ELF-1 (cell line): ENCODE results near the gene SH3RF2.
A peak's percentile ranks its signal among the peaks of the same experiment; 100 is the strongest.

Experiments used
- DNase-seq: peaks from one replicate; pipeline ENCODE4 v3.0.0-alpha.2; 2016; ENCODE audit warnings: low read depth, low spot score

Gene SH3RF2

DNA sequence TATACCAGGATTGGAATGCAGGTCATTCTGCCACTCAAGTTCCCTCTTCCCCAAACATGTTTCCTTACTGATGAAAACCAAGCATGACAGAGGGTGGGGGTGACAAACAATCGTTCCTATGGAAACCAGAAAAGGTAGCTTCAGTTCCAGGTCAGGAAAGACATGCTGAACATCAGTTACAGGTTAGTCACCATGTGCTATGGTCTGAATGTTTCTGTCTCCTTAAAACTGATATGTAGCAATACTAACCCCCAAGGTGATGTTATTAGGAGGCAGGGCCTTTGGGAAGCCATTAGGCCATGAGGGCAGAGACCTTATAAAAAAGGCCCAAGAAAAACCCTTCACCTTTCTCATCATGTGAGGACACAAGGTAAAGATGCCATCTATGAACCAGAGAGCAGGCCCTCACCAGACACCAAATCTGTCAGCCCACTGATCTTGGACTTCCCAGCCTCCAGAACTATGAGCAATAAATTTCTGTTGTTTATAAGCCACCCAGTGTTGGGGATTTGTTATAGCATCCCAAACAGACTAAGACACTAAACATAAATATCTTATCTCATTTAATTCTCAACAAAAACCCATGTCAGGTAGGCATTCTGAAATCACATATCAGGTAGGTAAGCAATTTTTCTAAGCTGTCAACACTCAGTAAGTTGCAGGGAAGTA lies 15.7 kb upstream of the SH3RF2 start:
- DNase-seq: no peak

DNA sequence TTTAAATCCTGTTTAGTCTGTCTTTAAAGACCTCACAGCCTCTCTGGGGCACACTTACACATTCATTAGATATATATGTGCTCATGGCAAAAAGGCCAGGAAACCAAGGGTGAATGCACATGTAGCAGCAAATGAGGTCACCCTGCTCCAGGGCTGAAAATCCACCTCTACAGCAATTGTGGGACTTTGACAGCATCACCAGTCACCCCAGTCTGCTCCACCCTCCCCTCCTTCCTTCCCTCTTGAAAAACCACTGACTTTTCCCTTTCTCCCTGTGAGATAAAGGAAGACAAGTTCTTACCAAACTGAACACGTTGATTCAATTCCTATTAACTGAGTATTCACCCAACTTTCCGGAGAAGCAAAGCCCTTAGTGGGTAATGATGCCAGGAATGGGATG lies 15.2 kb upstream of the SH3RF2 start:
- DNase-seq: no peak

DNA sequence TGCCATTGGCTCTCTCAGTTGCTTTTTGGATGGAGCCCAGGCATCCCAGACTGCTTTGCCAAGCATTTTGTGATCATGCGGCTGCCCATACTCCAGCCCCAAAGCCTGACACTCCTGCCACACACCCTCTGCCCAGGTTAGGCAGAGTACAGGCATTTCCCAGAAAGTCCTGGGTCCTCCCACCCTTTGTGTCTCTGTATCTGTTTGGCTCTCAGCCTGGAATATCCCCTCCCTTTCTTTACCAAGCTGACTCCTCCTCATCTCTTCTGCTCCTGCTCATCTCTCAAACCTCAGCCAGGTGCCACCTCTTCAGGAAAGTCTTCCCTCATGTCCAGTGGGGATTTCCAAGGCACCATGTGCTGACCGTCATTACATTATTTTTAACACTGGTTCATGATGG lies 14.3 kb upstream of the SH3RF2 start:
- no peak for DNase-seq

DNA sequence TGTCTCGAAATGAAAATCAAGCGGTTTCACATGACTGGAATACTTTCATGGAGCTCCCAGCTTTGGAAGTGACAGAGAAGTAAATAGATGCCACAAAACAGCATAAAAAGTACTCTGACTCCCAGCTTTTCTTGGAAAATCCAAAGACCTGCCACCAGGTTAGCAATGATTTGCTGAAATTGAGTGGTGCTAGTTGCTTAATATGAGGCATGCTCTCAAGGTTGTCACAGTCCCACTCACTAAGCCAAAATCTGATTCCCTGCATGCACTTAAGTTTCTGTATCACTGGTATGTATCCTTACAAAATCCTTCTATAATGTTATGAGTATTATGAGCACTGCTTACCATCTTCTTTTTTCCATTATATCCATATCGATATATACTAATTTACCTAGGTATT lies 13.0 kb upstream of the SH3RF2 start:
- DNase-seq: no peak

DNA sequence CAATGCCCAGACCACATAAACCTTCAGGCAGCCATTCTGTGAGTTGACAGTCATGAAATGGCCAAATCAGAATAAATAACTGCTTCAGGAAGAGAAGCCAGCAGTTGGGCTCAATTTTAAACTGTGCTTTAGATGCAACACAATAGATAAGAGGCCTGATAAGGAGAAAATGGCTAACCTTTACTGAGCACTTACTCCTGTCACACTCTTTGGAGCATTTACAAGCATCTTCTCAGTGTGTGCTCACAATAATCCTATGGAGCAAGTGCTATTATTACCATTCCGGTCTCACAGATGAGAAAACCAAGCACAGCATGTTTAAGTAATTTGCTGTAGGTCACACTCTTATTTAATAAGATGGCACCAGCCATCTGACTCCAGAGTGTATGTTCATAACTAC lies 11.5 kb upstream of the SH3RF2 start:
- DNase-seq: no peak

DNA sequence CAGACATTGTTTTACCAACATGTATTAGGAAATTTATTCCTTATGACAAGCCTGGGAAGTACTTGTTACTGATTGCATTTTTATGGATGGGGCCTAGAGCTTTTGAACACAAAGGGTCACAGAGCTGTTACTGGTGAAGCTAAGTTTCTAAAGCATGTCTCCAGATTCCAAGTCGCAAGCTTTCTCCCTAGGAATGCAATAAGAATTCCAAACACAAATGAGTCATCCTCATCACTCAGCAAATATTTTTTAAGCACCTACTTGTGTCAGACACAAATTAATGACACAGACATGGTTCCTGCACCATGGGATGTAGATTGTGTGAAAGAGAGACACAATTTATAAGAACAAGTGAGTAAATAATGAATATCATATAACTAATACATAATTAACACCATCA lies 11.0 kb upstream of the SH3RF2 start:
- no peak for DNase-seq

DNA sequence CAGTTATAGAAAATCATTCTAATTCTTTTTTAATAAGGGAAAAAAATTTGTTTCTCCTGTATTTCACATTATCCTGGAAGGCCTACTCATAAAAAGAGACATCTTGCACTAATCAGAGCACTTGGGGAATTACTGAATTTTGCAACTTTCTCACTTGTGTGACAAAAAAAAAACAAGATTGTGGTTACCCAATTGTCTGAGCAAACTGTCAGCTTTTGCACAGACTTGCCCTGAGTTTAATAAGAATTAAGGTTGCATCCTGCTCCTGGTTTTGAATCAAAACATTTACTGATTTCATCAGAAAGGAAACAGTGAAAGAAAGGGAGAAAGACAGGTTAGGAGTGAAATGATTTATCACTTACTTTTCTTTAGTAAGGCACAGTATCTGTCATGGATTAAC lies 10.6 kb upstream of the SH3RF2 start:
- DNase-seq: no peak

DNA sequence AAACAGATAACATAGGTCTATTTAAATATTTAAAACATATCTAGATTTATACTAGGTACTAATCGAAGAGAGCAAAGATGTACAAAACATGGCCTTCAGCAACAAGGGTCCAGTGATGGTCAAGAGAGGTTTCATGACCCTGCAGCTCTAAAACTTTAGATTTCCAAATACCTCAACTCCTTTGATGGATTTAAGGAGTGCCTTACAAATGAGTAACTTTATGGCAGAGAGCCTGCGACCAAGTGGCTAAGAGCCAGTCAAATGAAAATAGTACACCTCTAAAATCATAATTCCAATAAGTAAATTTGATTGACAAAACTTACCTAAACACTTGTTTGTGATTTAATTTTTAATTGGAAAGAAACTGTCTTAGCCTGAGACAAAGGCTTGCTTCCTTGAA lies 4.7 kb upstream of the SH3RF2 start:
- no peak for DNase-seq

DNA sequence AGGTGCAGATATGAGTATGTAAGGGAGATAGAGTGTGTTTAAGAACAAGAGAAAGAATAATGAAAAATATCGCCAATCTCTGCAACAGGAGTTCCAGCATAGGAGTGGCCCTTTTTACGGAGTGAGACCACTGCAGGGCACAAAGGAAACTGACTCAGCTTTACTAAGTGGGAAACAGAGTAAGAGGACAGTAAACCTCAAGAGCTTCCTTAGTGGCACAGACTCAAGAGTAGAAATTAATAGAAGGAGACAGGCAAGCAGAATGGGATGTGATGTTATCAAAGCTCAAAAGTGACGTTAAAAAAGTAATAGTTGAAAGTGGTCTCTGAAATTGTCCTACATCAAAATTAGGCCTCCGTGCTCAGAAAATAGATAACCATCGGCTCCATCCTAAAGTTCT lies 2.1 kb upstream of the SH3RF2 start:
- DNase-seq: no peak

DNA sequence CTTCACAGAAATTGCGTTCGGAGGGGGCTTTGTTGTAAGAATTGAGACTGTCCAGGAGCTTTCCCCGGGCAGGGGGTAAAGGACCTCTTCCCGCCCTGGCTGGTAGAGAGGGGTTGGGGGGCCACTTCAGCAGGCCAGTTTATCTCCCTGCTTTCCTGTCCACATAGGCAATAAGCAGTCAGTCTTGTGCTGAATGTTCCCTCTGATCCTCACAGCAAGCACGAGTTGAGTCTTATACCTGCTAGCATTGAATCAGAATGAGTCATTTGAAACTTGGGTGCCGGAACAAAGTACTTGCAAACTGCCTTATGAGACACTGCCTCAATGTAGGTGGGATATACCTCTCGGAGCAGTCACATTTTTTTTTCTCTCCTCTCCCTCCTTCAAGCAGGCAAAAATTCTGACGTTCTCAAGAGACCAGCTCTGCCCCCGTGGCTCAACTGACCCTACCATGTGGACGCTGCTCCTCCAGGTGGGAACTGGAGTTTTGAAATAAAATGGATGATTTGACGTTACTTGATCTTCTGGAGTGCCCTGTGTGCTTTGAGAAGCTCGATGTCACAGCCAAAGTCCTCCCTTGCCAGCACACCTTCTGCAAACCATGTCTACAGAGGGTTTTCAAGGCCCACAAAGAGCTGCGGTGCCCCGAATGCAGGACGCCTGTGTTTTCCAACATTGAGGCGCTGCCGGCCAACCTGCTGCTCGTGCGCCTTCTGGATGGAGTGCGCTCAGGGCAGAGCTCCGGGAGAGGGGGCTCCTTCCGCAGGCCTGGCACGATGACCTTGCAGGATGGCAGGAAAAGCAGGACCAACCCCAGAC lies 1.3 kb downstream of the SH3RF2 start:
- peak; percentile 48 for DNase-seq

DNA sequence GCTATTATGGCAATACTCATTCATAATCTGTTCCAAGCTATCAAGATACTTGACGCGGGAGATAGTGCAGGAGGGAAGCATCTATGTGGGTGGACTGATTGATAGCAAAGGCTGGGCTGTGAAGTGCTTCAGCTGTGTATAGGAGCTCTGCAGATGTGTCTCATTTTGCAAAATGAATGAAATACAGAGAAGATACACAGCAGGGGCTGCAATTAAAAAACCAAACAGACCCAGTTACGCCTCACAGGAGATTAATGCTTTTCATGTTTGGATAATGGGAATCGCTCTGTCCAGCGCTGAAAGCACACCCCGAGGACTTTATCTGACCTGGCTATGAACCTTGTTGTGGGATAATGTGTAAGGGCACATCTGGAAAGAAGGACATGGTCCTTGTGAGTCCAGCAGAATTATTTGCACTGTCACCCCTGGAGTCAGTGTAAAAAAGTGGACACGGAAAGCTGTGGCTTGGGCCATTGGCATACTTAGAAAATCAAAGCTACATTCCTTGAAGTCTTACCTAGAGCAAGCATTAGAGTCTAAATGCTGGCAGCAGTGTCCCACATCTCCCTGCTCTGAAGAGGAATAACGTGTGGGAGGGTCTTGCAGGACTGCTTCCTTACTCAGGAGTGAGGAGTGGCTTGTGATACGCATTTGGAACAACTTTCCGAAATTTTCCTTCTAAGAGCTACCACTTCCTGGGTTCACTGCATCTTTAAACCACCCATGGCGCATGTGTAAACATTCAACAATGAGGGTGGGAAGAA lies 2.6 kb downstream of the SH3RF2 start:
- DNase-seq: no peak

DNA sequence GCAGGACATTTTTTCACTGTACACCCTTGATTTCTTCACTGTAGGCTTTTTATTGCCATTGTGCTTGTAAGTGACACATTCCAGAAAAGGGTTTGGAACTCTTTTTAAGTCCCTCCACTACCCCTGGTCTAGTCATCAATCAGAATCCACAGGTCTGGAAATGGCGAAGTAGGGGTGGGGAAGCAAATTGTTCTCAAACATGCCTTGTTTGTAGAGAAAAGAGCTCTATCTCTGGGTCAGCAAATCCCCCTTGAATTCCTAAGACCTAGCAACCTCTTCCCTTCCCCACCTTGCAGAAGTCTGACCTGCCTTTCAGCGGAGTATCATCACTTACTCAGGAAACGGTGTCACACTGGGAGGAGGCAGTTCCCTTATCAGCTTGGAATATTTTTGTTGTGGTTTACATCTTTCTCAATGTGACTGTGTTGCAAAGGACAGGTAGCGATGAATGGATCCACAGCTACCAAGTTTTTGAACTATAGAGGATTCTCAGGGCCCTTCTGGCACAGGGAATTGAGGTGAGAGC lies 3.2 kb downstream of the SH3RF2 start:
- peak; percentile 37 for DNase-seq

DNA sequence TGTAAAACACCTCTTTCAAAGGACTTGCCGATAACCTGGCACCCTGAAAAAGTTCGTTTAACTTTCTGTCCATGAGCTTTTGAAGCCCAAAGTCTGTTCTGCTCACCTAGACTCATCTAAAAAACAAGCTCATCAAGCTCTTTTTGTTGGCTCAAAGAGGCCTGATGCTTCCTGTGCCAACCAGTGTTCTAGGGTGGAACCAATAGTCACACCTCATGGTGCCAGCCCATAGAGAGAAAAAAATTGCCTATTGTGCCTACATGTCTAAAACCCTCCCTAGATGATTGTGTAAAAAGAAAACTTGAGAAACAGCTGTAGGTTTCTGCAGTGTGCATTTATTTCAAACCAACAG lies 4.7 kb downstream of the SH3RF2 start:
- no peak for DNase-seq

DNA sequence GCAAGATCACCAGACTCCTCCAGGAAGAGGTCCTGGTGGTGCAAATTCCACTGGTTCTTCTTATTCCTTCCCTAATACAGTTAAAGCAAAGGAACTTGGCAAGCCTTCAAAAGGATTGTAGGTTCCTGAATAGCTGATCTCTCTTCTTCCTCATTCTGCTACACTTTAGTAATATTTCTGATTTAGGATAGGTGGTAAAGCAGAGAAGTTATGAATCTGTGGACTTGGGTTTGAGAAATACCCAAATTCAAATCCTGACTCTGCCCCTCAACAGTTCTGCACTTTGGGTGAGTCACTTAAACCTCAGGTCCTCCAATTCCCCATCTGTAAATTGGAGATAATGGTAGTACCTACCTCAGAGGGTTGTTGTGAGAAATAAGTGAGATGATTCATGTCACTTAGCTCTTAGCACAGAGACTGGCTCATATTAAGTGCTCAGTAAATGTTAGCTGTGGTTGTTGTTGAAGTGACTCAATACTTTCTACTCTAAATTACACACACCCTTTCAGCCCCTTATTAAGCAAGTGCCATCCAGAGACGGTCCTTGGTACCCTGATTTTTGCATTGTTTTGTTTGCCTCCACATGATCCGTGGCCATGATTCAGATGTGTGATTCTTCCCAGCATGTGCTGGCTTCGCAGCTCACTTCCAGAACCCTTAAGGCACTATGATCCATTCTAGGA lies 5.2 kb downstream of the SH3RF2 start:
- DNase-seq: no peak

DNA sequence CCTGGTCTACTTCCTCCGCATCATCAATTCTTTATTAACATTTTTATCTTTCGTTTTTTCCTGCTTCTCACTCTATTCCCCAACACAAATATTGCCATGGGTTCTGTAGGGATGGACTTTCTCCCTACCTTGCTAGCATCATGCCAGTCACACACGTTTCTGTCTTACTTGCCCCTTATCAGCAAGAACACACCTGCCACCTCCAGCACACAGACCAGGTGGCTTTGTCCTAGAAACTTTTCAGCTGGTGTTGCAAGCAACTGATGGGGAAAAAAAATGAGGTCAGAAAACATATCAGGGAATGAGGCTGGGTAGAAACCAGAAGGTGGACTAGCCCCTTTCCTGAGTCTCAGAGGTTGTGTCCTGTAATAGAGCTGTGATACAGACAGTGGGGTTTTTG lies 5.8 kb downstream of the SH3RF2 start:
- no peak for DNase-seq

DNA sequence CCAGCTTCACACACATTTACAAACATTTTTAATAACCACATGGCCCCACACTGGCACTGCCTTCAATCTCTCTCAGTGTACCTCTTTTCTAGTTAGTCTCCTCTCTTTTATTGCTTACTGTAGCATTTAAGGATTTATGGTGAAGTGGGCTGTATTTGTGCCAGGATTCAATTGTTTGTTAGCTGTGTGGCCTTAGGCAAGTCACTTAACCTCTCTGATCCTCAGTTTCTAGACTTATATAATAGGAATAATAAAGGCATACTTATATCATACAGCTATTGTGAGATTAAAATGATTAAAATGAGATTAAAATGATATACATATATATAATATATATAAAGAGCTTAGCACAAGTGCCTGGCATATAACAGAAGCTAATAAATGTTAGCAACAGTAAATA lies 6.4 kb downstream of the SH3RF2 start:
- no peak for DNase-seq

DNA sequence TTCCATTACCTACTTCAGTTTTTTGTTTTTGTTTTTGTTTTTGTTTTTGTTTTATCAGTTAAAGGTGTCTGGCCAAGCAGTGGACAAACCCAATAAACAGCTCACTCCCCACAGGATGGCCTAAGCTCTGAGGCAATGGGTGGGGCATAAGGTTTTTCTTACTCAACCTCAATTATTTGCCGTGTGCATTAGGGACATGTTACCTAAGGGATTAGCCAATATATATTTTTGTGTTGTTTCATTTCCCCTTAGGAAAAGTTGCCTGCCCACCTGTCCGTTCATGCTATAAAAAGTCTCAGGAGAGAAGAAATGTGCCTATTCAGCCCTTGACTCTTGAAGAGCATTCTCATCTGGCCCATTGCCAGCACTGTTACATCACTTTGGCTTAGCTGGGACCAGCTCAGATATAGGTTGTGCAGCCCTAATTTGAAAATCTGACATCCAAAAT lies 7.3 kb downstream of the SH3RF2 start:
- DNase-seq: no peak

DNA sequence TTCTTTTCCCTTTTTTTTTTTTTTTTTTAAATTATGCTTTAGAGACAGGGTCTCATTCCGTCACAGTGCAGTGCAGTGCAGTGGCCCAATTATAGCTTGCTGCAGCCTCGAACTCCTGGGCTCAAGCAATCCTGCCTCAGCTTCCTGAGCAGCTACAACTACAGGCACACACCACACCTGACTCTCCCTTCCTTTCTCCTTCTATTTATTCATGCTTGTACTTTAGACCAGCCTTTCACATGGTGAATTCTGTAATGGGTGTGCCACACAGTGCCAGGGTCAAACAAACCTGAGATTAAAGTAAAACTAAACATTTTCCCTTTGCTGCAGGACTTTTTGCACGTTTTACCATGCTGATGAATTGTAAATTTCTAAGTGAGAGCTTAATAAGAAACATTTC lies 8.0 kb downstream of the SH3RF2 start:
- DNase-seq: no peak

DNA sequence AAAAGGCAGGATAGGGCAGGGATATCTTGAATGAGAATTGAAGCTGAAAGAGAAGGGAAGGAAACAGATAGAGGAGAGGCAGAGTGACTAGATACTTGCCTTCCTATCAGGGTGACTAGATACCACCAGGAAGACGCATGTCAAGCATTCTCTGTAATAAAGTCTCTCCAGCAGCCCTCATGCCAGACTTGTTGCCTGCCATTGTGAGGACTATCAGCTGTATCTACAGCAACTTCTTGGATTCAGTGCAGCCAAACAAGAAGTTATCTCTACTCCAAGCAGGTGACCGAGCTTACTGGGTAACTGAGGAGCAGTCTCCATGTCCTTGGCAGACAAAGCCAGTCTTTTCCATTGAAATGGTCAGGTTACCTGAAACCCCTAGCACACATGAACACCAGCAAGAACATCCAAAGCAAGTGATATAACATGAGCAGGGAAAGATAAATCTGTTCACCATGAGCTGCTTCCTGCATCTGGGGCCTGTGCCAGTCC lies 9.3 kb downstream of the SH3RF2 start:
- DNase-seq: no peak

DNA sequence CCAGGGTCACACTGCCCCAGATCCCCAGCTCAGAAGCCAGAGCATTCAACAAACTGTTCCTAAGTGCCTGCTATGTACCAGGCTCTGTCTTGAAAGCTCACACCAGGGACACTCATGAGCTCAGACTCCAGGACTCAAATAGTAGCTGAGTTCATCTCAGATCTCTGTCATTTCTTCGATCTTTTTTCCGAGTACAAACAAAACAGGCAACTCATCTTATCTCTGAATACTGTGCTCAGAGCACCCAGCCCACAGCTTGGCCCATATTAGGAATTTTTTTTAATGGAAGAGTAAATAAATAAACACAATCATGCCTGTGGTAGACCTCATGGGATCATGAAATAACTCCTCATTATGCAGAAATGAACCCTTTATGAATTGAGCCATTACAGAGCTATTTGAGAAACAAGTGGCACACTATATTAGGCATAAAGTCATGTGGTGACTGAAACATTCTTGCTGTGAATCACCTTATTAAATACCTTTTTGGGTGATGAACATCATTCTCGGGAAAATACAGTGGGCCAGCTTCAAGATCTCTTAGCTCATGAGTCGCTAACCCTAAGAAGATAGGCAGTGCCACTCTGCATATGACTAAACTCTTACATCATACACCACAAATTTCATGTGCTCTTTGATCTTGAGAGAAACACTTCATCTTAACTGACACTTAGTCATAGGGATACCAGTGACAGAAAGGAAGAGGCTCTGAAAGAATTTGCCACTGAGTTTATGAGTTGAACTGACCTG lies 9.9 kb downstream of the SH3RF2 start:
- DNase-seq: no peak

DNA sequence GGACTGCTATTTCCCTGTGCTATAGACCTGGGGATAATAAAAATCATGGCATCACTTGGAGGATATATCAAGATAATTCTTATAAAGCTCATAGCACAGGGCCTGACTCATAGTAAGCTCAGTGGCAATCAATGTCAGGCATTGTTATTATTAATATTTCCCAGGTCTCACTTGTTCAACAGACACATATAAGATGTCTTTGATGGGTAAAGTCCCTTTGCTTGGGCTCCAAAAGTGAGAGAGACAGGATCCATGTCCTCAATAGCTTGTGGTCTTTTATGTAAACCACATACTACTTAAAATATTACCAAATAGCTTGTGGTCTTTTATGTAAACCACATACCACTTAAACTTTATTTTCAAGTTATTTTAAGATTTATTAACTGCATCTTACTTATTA lies 11.2 kb downstream of the SH3RF2 start:
- DNase-seq: no peak
